Measurements from ENCODE around the gene GSTM2. TPM values are rescaled to one million over a fixed set of nuclear protein-coding genes. Genes with fewer than 3 reads are reported as not detected.

Gene GSTM2
- total and polyA plus RNA-seq, 7 donors = 4.9 to 139 (median 42.5) TPM

GRCh38 chr1:109639063-109639840, 28.6 kb upstream of the GSTM2 start:
- no peak for DNase-seq
- Histone ChIP-seq H3K4me3 (no peak overlapping the region), H3K27me3 (no peaks in the 10 kb centered on the region), H3K36me3 (no peaks in the 10 kb centered on the region), H3K4me1 (peaks cover 0 to 23% (median 19%) of the 10 kb centered on the region in 4 donors), H3K9me3 (no peaks in the 10 kb centered on the region), H3K27ac (no peak overlapping the region)
- 82 to 88% methylated on average over 9 of the region's 9 CpGs for WGBS, 2 donors
- intact Hi-C loops (cut with DNase I) = no loop called here
- TF ChIP-seq CTCF (IDR thresholded peaks at IDR 0.05) = no peak
- no peak for TF ChIP-seq POLR2A (IDR thresholded peaks at IDR 0.05)
- no peak for TF ChIP-seq POLR2AphosphoS5 (IDR thresholded peaks at IDR 0.05)
- TF ChIP-seq EP300 (IDR thresholded peaks at IDR 0.05) = no peak

DNA sequence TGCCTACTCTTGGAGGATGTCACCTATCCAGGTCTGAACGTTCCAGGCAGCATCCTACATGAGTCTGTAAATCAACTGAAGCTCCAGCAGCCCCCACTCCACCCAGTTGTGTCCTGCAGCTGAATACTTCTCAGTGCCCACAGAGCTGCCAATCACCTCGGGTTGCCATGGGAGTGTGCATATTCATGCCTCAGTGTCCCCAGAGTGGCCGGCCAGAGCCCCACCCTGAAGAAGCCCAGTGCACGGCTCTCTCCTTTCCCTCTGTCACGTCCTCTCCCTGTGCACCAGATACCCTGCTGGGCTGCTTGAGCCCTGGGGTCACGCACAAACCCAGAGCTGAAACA, 28.0 kb upstream of the GSTM2 start:
- intact Hi-C loops (cut with DNase I) = loop anchor here (5.0 kb wide), 3 partner anchors 47 to 342 kb away; partner anchors contain the start of genes AHCYL1 and GSTM1
- Histone ChIP-seq H3K36me3 (no peaks in the 10 kb centered on the region), H3K9me3 (no peaks in the 10 kb centered on the region), H3K27me3 (no peaks in the 10 kb centered on the region), H3K4me3 (no peak overlapping the region), H3K27ac (no peak overlapping the region), H3K4me1 (peaks cover 0 to 23% (median 19%) of the 10 kb centered on the region in 4 donors)
- no peak for TF ChIP-seq POLR2A (IDR thresholded peaks at IDR 0.05)
- TF ChIP-seq POLR2AphosphoS5 (IDR thresholded peaks at IDR 0.05) = no peak
- TF ChIP-seq CTCF (IDR thresholded peaks at IDR 0.05) = no peak
- TF ChIP-seq EP300 (IDR thresholded peaks at IDR 0.05) = no peak
- DNase-seq = no peak
- 56 to 61% methylated on average over 6 of the region's 6 CpGs for WGBS, 2 donors

DNA sequence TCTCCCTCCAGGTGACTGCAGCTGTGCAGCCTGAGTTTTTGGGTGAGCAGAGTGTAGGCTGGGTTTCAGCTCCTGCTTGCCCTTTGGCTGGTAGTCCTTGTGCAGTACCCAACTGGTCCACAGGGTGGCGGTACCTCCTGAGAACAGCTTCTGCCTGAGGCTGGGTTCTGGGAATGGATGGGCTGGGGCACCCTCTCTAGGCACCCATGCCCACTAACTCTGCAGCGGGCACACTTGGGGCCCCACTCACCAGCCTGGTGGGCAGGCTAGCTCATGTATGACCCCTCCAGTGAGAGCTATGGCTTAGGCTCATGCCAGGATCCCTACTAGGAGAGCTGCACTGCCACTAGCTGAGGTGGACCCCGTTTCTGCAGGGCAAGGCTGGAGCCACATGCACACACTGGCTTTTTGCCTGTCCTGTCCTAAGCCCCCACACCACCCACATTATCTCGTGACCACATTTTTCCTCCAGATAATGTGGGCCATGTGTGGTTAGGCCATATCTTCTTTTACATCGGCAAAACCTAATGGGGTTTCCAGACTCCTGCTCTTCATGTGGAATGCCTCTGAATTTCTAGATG, 27.5 kb upstream of the GSTM2 start:
- H3K4me1 ChIP-seq = peaks cover 0 to 23% (median 19%) of the 10 kb centered on the region in 4 donors
- no peak overlapping the region for H3K27ac ChIP-seq
- no peaks in the 10 kb centered on the region for H3K36me3 ChIP-seq
- no peaks in the 10 kb centered on the region for H3K9me3 ChIP-seq
- TF ChIP-seq EP300 (IDR thresholded peaks at IDR 0.05) (no peak), POLR2AphosphoS5 (IDR thresholded peaks at IDR 0.05) (no peak), POLR2A (IDR thresholded peaks at IDR 0.05) (no peak), CTCF (IDR thresholded peaks at IDR 0.05) (peak; percentile 78 to 99 (median 86))
- intact Hi-C loops (cut with DNase I) = loop anchor here (5.0 kb wide), 3 partner anchors 47 to 342 kb away; partner anchors contain the start of genes AHCYL1 and GSTM1
- peak; percentile 90 for DNase-seq
- WGBS, 2 donors = 43 to 44% methylated on average over 5 of the region's 5 CpGs
- no peaks in the 10 kb centered on the region for H3K27me3 ChIP-seq
- H3K4me3 ChIP-seq = no peak overlapping the region

GRCh38 chr1:109641078-109641740, 26.6 kb upstream of the GSTM2 start:
- Histone ChIP-seq H3K9me3 (no peaks in the 10 kb centered on the region), H3K36me3 (no peaks in the 10 kb centered on the region), H3K27me3 (no peaks in the 10 kb centered on the region), H3K4me1 (peaks cover 0 to 16% (median 13%) of the 10 kb centered on the region in 4 donors), H3K4me3 (no peak overlapping the region), H3K27ac (no peak overlapping the region)
- DNase-seq = no peak
- intact Hi-C loops (cut with DNase I) = loop anchor here (5.0 kb wide), 3 partner anchors 46 to 341 kb away; partner anchors contain the start of genes AHCYL1 and GSTM1
- TF ChIP-seq POLR2A (IDR thresholded peaks at IDR 0.05) (no peak), POLR2AphosphoS5 (IDR thresholded peaks at IDR 0.05) (no peak), CTCF (IDR thresholded peaks at IDR 0.05) (no peak), EP300 (IDR thresholded peaks at IDR 0.05) (no peak)
- 88 to 89% methylated on average over 2 of the region's 2 CpGs for WGBS, 2 donors
